Measurements from ENCODE around the gene ABCB8. TPM values are rescaled to one million over a fixed set of nuclear protein-coding genes. Genes with fewer than 3 reads are reported as not detected.

Gene ABCB8
- total and polyA plus RNA-seq, 12 donors = 15.5 to 62.3 (median 51.2) TPM

GRCh38 chr7:151073990-151074389 is 45.7 kb downstream of the ABCB8 start:
- no peak for DNase-seq
- 90 to 93% (median 91%) methylated on average over 2 to 17 of the region's 17 CpGs for WGBS, 4 donors
- no peaks in the 10 kb centered on the region for H3K9me3 ChIP-seq (replicated peaks in 1 of 3)
- intact Hi-C loops (cut with DNase I) = no loop called here
- no peak overlapping the region for H3K4me3 ChIP-seq
- TF ChIP-seq CTCF (IDR thresholded peaks at IDR 0.05) = no peak
- no peaks in the 10 kb centered on the region for H3K27me3 ChIP-seq
- H3K4me1 ChIP-seq (replicated peaks in 1 of 2) = peaks cover 0 to 16% of the 10 kb centered on the region in 2 donors
- peaks cover 0 to 66% of the 10 kb centered on the region in 2 donors for H3K36me3 ChIP-seq (replicated peaks in 1 of 2)
- H3K27ac ChIP-seq = no peak overlapping the region

- no peaks in the 10 kb centered on the region for H3K27me3 ChIP-seq
- peaks cover 10 to 26% of the 10 kb centered on the region in 2 donors for H3K4me1 ChIP-seq (replicated peaks in 1 of 2)
- no peak overlapping the region for H3K4me3 ChIP-seq
- H3K36me3 ChIP-seq (replicated peaks in 1 of 2) = peaks cover 0 to 55% of the 10 kb centered on the region in 2 donors
- no peak for TF ChIP-seq POLR2A (IDR thresholded peaks at IDR 0.05)
- no peak for TF ChIP-seq CTCF (IDR thresholded peaks at IDR 0.05)
- H3K27ac ChIP-seq = no peak overlapping the region
- no peak for DNase-seq
- H3K9me3 ChIP-seq (replicated peaks in 1 of 3) = no peaks in the 10 kb centered on the region
- intact Hi-C loops (cut with DNase I) = no loop called here
- 92 to 93% (median 93%) methylated on average over 14 to 26 of the region's 26 CpGs for WGBS, 4 donors
Measured at GRCh38 chr7:151074817-151075661, 46.8 kb downstream of the ABCB8 start.

GRCh38 chr7:151075662-151075971 is 47.4 kb downstream of the ABCB8 start:
- Histone ChIP-seq H3K27ac (no peak overlapping the region), H3K36me3 (replicated peaks in 1 of 2) (peaks cover 0 to 50% of the 10 kb centered on the region in 2 donors), H3K9me3 (replicated peaks in 1 of 3) (no peaks in the 10 kb centered on the region), H3K4me3 (no peak overlapping the region), H3K4me1 (replicated peaks in 1 of 2) (peaks cover 10 to 26% of the 10 kb centered on the region in 2 donors), H3K27me3 (no peaks in the 10 kb centered on the region)
- no peak for TF ChIP-seq POLR2A (IDR thresholded peaks at IDR 0.05)
- 83 to 90% (median 89%) methylated on average over 3 to 7 of the region's 7 CpGs for WGBS, 4 donors
- intact Hi-C loops (cut with DNase I) = no loop called here
- no peak for DNase-seq

- intact Hi-C loops (cut with DNase I) = no loop called here
- Histone ChIP-seq H3K36me3 (replicated peaks in 1 of 2) (peaks cover 0 to 46% of the 10 kb centered on the region in 2 donors), H3K9me3 (replicated peaks in 1 of 3) (no peaks in the 10 kb centered on the region), H3K4me3 (no peak overlapping the region), H3K4me1 (replicated peaks in 1 of 2) (peaks cover 12 to 28% of the 10 kb centered on the region in 2 donors), H3K27me3 (no peaks in the 10 kb centered on the region), H3K27ac (no peak overlapping the region)
- no peak for TF ChIP-seq CTCF (IDR thresholded peaks at IDR 0.05)
- DNase-seq = no peak
- 86 to 89% (median 87%) methylated on average over 12 to 22 of the region's 22 CpGs for WGBS, 4 donors
Measured at GRCh38 chr7:151075978-151076426, 47.8 kb downstream of the ABCB8 start.
